ENCODE measurements around the gene CD200R1L.

- TF ChIP-seq JUND (CRISPR knock-in tag; IDR thresholded peaks at IDR 0.05): no peak
- TF ChIP-seq ELF1 (CRISPR knock-in tag; IDR thresholded peaks at IDR 0.05): no peak
- TF ChIP-seq THAP11 (CRISPR knock-in tag; IDR thresholded peaks at IDR 0.05): no peak
- TF ChIP-seq FOXP4 (CRISPR knock-in tag; IDR thresholded peaks at IDR 0.05): no peak
- no peak for TF ChIP-seq MYNN (CRISPR knock-in tag; IDR thresholded peaks at IDR 0.05; ENCODE audit: low read depth)
- no peak for TF ChIP-seq CTCF (CRISPR knock-in tag; IDR thresholded peaks at IDR 0.05)
- no peak for TF ChIP-seq ZNF569 (CRISPR knock-in tag; IDR thresholded peaks at IDR 0.05; ENCODE audit: borderline replicate concordance)
- TF ChIP-seq IKZF1 (IDR thresholded peaks at IDR 0.05): no peak
- no peak for TF ChIP-seq TCF7 (IDR thresholded peaks at IDR 0.05; ENCODE audit: low read depth)
- TF ChIP-seq MYC (CRISPR knock-in tag; IDR thresholded peaks at IDR 0.05; ENCODE audit: borderline replicate concordance): no peak
- TF ChIP-seq STAT5B (CRISPR knock-in tag; IDR thresholded peaks at IDR 0.05): no peak
- no peak for TF ChIP-seq CBX2 (IDR thresholded peaks at IDR 0.05; ENCODE audit: low read depth, low read length)
- TF ChIP-seq CBX2 (CRISPR knock-in tag; IDR thresholded peaks at IDR 0.05; ENCODE audit: low read depth): no peak
- TF ChIP-seq STAT6 (CRISPR knock-in tag; IDR thresholded peaks at IDR 0.05; ENCODE audit: borderline replicate concordance): no peak
- no peak for TF ChIP-seq ZNF564 (CRISPR knock-in tag; IDR thresholded peaks at IDR 0.05)
These were observed 36.1 kb downstream of the CD200R1L start for GRCh38 chr3:112810561-112810960.
